ENCODE results near the gene SCAPER.

The SCAPER gene

GRCh38 chr15:76376029-76376428 lies 529.1 kb downstream of the SCAPER start:
- H3K4me1 ChIP-seq (ENCODE audit: control insufficient read depth in 2 of 2, insufficient read depth in 1 of 2, low read depth in 1 of 2, low read length in 2 of 2), result peaks cover 6 to 13% of the 10 kb centered on the region in 2 donors
- H3K18ac ChIP-seq (ENCODE audit: low read length), result no peak overlapping the region
- H2AFZ ChIP-seq (ENCODE audit: low read length), result no peak overlapping the region
- H3K4ac ChIP-seq (ENCODE audit: low read length), result no peak overlapping the region
- no peaks in the 10 kb centered on the region for H3K79me1 ChIP-seq (ENCODE audit: low read depth, low read length)
- no peaks in the 10 kb centered on the region for H3K36me3 ChIP-seq (replicated peaks in 1 of 2; ENCODE audit: control insufficient read depth in 2 of 2, insufficient read depth in 2 of 2, low read length in 2 of 2)
- H3K14ac ChIP-seq (ENCODE audit: low read length), result no peak overlapping the region
- H2BK5ac ChIP-seq (ENCODE audit: low read length), result no peak overlapping the region
- no peak overlapping the region for H4K8ac ChIP-seq (ENCODE audit: low read depth, low read length)
- no peaks in the 10 kb centered on the region for H3K27me3 ChIP-seq (ENCODE audit: control insufficient read depth in 3 of 3, insufficient read depth in 3 of 3, low read depth in 1 of 3, low read length in 3 of 3)
- peak overlapping the region in 1 of 2 donors; percentile 48 for H3K4me3 ChIP-seq (ENCODE audit: low read length in 2 of 2)
- no peak overlapping the region for H2BK120ac ChIP-seq (ENCODE audit: low read depth, low read length)
- H2BK15ac ChIP-seq (ENCODE audit: low read length), result no peak overlapping the region
- H2BK12ac ChIP-seq (ENCODE audit: low read length), result no peak overlapping the region
- no CpG with 5 or more reads among the region's 3 CpGs for WGBS, 2 donors (ENCODE audit: extremely low coverage in 2 of 2, insufficient read length in 2 of 2, insufficient replicate concordance in 1 of 2)
- peak; percentile 11 for DNase-seq (ENCODE audit: low spot score)
- H2AK5ac ChIP-seq (ENCODE audit: low read depth, low read length), result no peak overlapping the region
- no peak overlapping the region for H3K4me2 ChIP-seq (ENCODE audit: insufficient read depth, low read length, poor library complexity, severe bottlenecking)
- no peaks in the 10 kb centered on the region for H3K9me3 ChIP-seq (replicated peaks in 1 of 2; ENCODE audit: control insufficient read depth in 2 of 2, insufficient read depth in 1 of 2, low read depth in 1 of 2, low read length in 2 of 2)
- H4K91ac ChIP-seq (ENCODE audit: low read depth, low read length, poor library complexity), result no peak overlapping the region
- no peak overlapping the region for H3K9ac ChIP-seq (ENCODE audit: low read depth, low read length, poor library complexity)
- H3K27ac ChIP-seq (replicated peaks; ENCODE audit: low read length), result no peak overlapping the region
- no peak overlapping the region for H3K23ac ChIP-seq (ENCODE audit: low read depth, low read length, poor library complexity)

- no peak overlapping the region for H2BK12ac ChIP-seq (ENCODE audit: low read length)
- no peak overlapping the region for H2AFZ ChIP-seq (ENCODE audit: low read length)
- peaks cover 0 to 1% of the 10 kb centered on the region in 2 donors for H3K9me3 ChIP-seq (replicated peaks in 1 of 2; ENCODE audit: control insufficient read depth in 2 of 2, insufficient read depth in 1 of 2, low read depth in 1 of 2, low read length in 2 of 2)
- H4K8ac ChIP-seq (ENCODE audit: low read depth, low read length), result no peak overlapping the region
- H3K36me3 ChIP-seq (replicated peaks in 1 of 2; ENCODE audit: control insufficient read depth in 2 of 2, insufficient read depth in 2 of 2, low read length in 2 of 2), result no peaks in the 10 kb centered on the region
- H3K4me3 ChIP-seq (ENCODE audit: low read length in 2 of 2), result no peak overlapping the region
- H3K9ac ChIP-seq (ENCODE audit: low read depth, low read length, poor library complexity), result no peak overlapping the region
- no peak for DNase-seq (ENCODE audit: low spot score)
- no peaks in the 10 kb centered on the region for H3K27me3 ChIP-seq (ENCODE audit: control insufficient read depth in 3 of 3, insufficient read depth in 3 of 3, low read depth in 1 of 3, low read length in 3 of 3)
- H3K18ac ChIP-seq (ENCODE audit: low read length), result no peak overlapping the region
- H3K14ac ChIP-seq (ENCODE audit: low read length), result no peak overlapping the region
- H2AK5ac ChIP-seq (ENCODE audit: low read depth, low read length), result no peak overlapping the region
- H3K27ac ChIP-seq (replicated peaks; ENCODE audit: low read length), result no peak overlapping the region
- WGBS, 2 donors (ENCODE audit: extremely low coverage in 2 of 2, insufficient read length in 2 of 2, insufficient replicate concordance in 1 of 2), result no CpG with 5 or more reads among the region's 11 CpGs
- H3K4me2 ChIP-seq (ENCODE audit: insufficient read depth, low read length, poor library complexity, severe bottlenecking), result no peak overlapping the region
- no peak overlapping the region for H3K23ac ChIP-seq (ENCODE audit: low read depth, low read length, poor library complexity)
- H4K91ac ChIP-seq (ENCODE audit: low read depth, low read length, poor library complexity), result no peak overlapping the region
- no peak overlapping the region for H2BK5ac ChIP-seq (ENCODE audit: low read length)
- H3K4me1 ChIP-seq (ENCODE audit: control insufficient read depth in 2 of 2, insufficient read depth in 1 of 2, low read depth in 1 of 2, low read length in 2 of 2), result peaks cover 0 to 3% of the 10 kb centered on the region in 2 donors
- H3K4ac ChIP-seq (ENCODE audit: low read length), result no peak overlapping the region
- H3K79me1 ChIP-seq (ENCODE audit: low read depth, low read length), result no peaks in the 10 kb centered on the region
- no peak overlapping the region for H2BK15ac ChIP-seq (ENCODE audit: low read length)
- no peak overlapping the region for H2BK120ac ChIP-seq (ENCODE audit: low read depth, low read length)
These were observed 537.0 kb downstream of the SCAPER start for GRCh38 chr15:76368122-76368621.

GRCh38 chr15:76366714-76367113 lies 538.4 kb downstream of the SCAPER start:
- no peak overlapping the region for H3K9ac ChIP-seq (ENCODE audit: low read depth, low read length, poor library complexity)
- H3K18ac ChIP-seq (ENCODE audit: low read length), result no peak overlapping the region
- H4K8ac ChIP-seq (ENCODE audit: low read depth, low read length), result no peak overlapping the region
- no peaks in the 10 kb centered on the region for H3K36me3 ChIP-seq (replicated peaks in 1 of 2; ENCODE audit: control insufficient read depth in 2 of 2, insufficient read depth in 2 of 2, low read length in 2 of 2)
- H3K14ac ChIP-seq (ENCODE audit: low read length), result no peak overlapping the region
- H3K9me3 ChIP-seq (replicated peaks in 1 of 2; ENCODE audit: control insufficient read depth in 2 of 2, insufficient read depth in 1 of 2, low read depth in 1 of 2, low read length in 2 of 2), result peaks cover 0 to 1% of the 10 kb centered on the region in 2 donors
- no peaks in the 10 kb centered on the region for H3K79me1 ChIP-seq (ENCODE audit: low read depth, low read length)
- H2BK12ac ChIP-seq (ENCODE audit: low read length), result no peak overlapping the region
- H3K4ac ChIP-seq (ENCODE audit: low read length), result no peak overlapping the region
- H2BK15ac ChIP-seq (ENCODE audit: low read length), result no peak overlapping the region
- no peak overlapping the region for H2AFZ ChIP-seq (ENCODE audit: low read length)
- H2BK5ac ChIP-seq (ENCODE audit: low read length), result no peak overlapping the region
- no peak overlapping the region for H3K23ac ChIP-seq (ENCODE audit: low read depth, low read length, poor library complexity)
- peaks cover 0 to 3% of the 10 kb centered on the region in 2 donors for H3K4me1 ChIP-seq (ENCODE audit: control insufficient read depth in 2 of 2, insufficient read depth in 1 of 2, low read depth in 1 of 2, low read length in 2 of 2)
- no peaks in the 10 kb centered on the region for H3K27me3 ChIP-seq (ENCODE audit: control insufficient read depth in 3 of 3, insufficient read depth in 3 of 3, low read depth in 1 of 3, low read length in 3 of 3)
- H2BK120ac ChIP-seq (ENCODE audit: low read depth, low read length), result no peak overlapping the region
- H3K27ac ChIP-seq (replicated peaks; ENCODE audit: low read length), result no peak overlapping the region
- WGBS, 2 donors (ENCODE audit: extremely low coverage in 2 of 2, insufficient read length in 2 of 2, insufficient replicate concordance in 1 of 2), result no CpG with 5 or more reads among the region's 1 CpG
- no peak for DNase-seq (ENCODE audit: low spot score)
- no peak overlapping the region for H3K4me3 ChIP-seq (ENCODE audit: low read length in 2 of 2)
- H3K4me2 ChIP-seq (ENCODE audit: insufficient read depth, low read length, poor library complexity, severe bottlenecking), result no peak overlapping the region
- H2AK5ac ChIP-seq (ENCODE audit: low read depth, low read length), result no peak overlapping the region
- H4K91ac ChIP-seq (ENCODE audit: low read depth, low read length, poor library complexity), result no peak overlapping the region

- H2BK12ac ChIP-seq (ENCODE audit: low read length), result no peak overlapping the region
- no peak overlapping the region for H2AFZ ChIP-seq (ENCODE audit: low read length)
- H3K4me3 ChIP-seq (ENCODE audit: low read length in 2 of 2), result no peak overlapping the region
- no peak overlapping the region for H4K91ac ChIP-seq (ENCODE audit: low read depth, low read length, poor library complexity)
- H3K79me1 ChIP-seq (ENCODE audit: low read depth, low read length), result no peaks in the 10 kb centered on the region
- no peak for DNase-seq (ENCODE audit: low spot score)
- no peak overlapping the region for H3K9ac ChIP-seq (ENCODE audit: low read depth, low read length, poor library complexity)
- no peak overlapping the region for H2BK5ac ChIP-seq (ENCODE audit: low read length)
- no peak overlapping the region for H2BK15ac ChIP-seq (ENCODE audit: low read length)
- H3K9me3 ChIP-seq (replicated peaks in 1 of 2; ENCODE audit: control insufficient read depth in 2 of 2, insufficient read depth in 1 of 2, low read depth in 1 of 2, low read length in 2 of 2), result peaks cover 0 to 1% of the 10 kb centered on the region in 2 donors
- no peaks in the 10 kb centered on the region for H3K27me3 ChIP-seq (ENCODE audit: control insufficient read depth in 3 of 3, insufficient read depth in 3 of 3, low read depth in 1 of 3, low read length in 3 of 3)
- no peak overlapping the region for H3K4me2 ChIP-seq (ENCODE audit: insufficient read depth, low read length, poor library complexity, severe bottlenecking)
- H3K4me1 ChIP-seq (ENCODE audit: control insufficient read depth in 2 of 2, insufficient read depth in 1 of 2, low read depth in 1 of 2, low read length in 2 of 2), result peaks cover 0 to 2% of the 10 kb centered on the region in 2 donors
- H3K18ac ChIP-seq (ENCODE audit: low read length), result no peak overlapping the region
- H3K14ac ChIP-seq (ENCODE audit: low read length), result no peak overlapping the region
- no peak overlapping the region for H3K27ac ChIP-seq (replicated peaks; ENCODE audit: low read length)
- H2BK120ac ChIP-seq (ENCODE audit: low read depth, low read length), result no peak overlapping the region
- no peak overlapping the region for H2AK5ac ChIP-seq (ENCODE audit: low read depth, low read length)
- no peak overlapping the region for H3K4ac ChIP-seq (ENCODE audit: low read length)
- H4K8ac ChIP-seq (ENCODE audit: low read depth, low read length), result no peak overlapping the region
- H3K23ac ChIP-seq (ENCODE audit: low read depth, low read length, poor library complexity), result no peak overlapping the region
- WGBS, 2 donors (ENCODE audit: extremely low coverage in 2 of 2, insufficient read length in 2 of 2, insufficient replicate concordance in 1 of 2), result no CpG with 5 or more reads among the region's 2 CpGs
- no peaks in the 10 kb centered on the region for H3K36me3 ChIP-seq (replicated peaks in 1 of 2; ENCODE audit: control insufficient read depth in 2 of 2, insufficient read depth in 2 of 2, low read length in 2 of 2)
These were observed 541.9 kb downstream of the SCAPER start for GRCh38 chr15:76363251-76363650.

Data from neuronal stem cell (in vitro differentiated cells).